Spleen (tissue), 11 donors: Measurements from ENCODE around the gene STIM1. TPM values are rescaled to one million over a fixed set of nuclear protein-coding genes. Genes with fewer than 3 reads are reported as not detected.

Experiments used
- DNase-seq: peaks from one replicate; pipeline ENCODE4 v3.0.0-alpha.2; 2020
- H3K27ac ChIP-seq, 8 donors: fragments of 200-600 bp; sonication (generic) in 7 of 8; 1 replicate in 4 of 8; 2 replicates in 4 of 8; pipeline versions ENCODE4 v1.5.0 to v1.8.0; 2016 to 2021; ENCODE audit warnings: inconsistent platforms in 4 of 8, mild to moderate bottlenecking in 4 of 8, moderate library complexity in 1 of 8
- H3K27me3 ChIP-seq, 7 donors: fragments of 200-600 bp; sonication (generic) in 6 of 7; replicated peaks in 1 of 7; 1 replicate in 4 of 7; 2 replicates in 3 of 7; pipeline versions ENCODE4 v1.5.0 to v1.8.0; 2016 to 2021; ENCODE audit warnings: inconsistent platforms in 3 of 7, mild to moderate bottlenecking in 1 of 7
- H3K36me3 ChIP-seq, 6 donors: fragments of 200-600 bp; sonication (generic) in 5 of 6; 1 replicate in 4 of 6; 2 replicates in 2 of 6; pipeline versions ENCODE4 v1.5.0 to v1.8.0; 2016 to 2021; ENCODE audit warnings: inconsistent platforms in 2 of 6
- H3K4me1 ChIP-seq, 6 donors: fragments of 200-600 bp; sonication (generic) in 5 of 6; 1 replicate in 3 of 6; 2 replicates in 3 of 6; pipeline versions ENCODE4 v1.5.0 to v1.8.0; 2016 to 2021; ENCODE audit warnings: inconsistent platforms in 3 of 6
- H3K4me3 ChIP-seq, 8 donors: fragments of 200-600 bp; sonication (generic) in 7 of 8; 1 replicate in 4 of 8; 2 replicates in 4 of 8; pipeline versions ENCODE4 v1.5.0 to v1.8.0; 2016 to 2021; ENCODE audit warnings: inconsistent platforms in 4 of 8, mild to moderate bottlenecking in 4 of 8, moderate library complexity in 2 of 8
- H3K9me3 ChIP-seq, 8 donors: fragments of 200-600 bp; sonication (generic) in 7 of 8; 1 replicate in 4 of 8; 2 replicates in 4 of 8; pipeline versions ENCODE4 v1.5.0 to v1.8.0; 2016 to 2021; ENCODE audit warnings: inconsistent platforms in 4 of 8
- CTCF ChIP-seq, 11 experiments: fragments of 200-600 bp in 7 of 11; fragments of 450-650 bp in 4 of 11; sonication (generic) in 4 of 11; IDR thresholded peaks in 8 of 11; conservative IDR thresholded peaks in 3 of 11; 1 replicate in 7 of 11; 2 replicates in 4 of 11; pipeline versions ENCODE4 v1.4.0 to v1.8.0; 2016 to 2021; ENCODE audit warnings: antibody characterized with exemption in 11 of 11, inconsistent platforms in 4 of 11, mild to moderate bottlenecking in 1 of 11
- POLR2A ChIP-seq, 3 donors: fragments of 450-650 bp; IDR thresholded peaks; one replicate each; pipeline ENCODE4 v1.5.1; 2017; ENCODE audit warnings: antibody characterized with exemption in 3 of 3, mild to moderate bottlenecking in 1 of 3
- POLR2AphosphoS5 ChIP-seq, 3 donors: sonication (generic); formaldehyde crosslinking; IDR thresholded peaks; one replicate each; pipeline ENCODE4 v1.5.1; 2017; ENCODE audit warnings: antibody characterized with exemption in 3 of 3
- WGBS, 5 donors: extraction: QIAGEN DNeasy Blood & Tissue Kit in 3 of 5; methylation state at CpG; one replicate each; pipeline versions ENCODE4 v1.1.5 to v1.1.7; 2013 to 2018; 5-methylcytosine and 5-hydroxymethylcytosine counted together
- intact Hi-C: fragments of 100-400 bp; cut with DNase I; formaldehyde crosslinking; loops from one replicate; pipeline ENCODE4 v1.15.0; 2023; ENCODE audit warnings: low total_unique reads
- polyA plus RNA-seq, 3 donors: library from polyadenylated mRNA; stranded (reverse); fragments of 200-250 nt; gene quantifications; one replicate each; pipeline ENCODE4 v1.2.1, GENCODE V29; 2013
- total RNA-seq, 7 donors: library from RNA; depleted of rRNA in 3 of 7; stranded (reverse); fragments of >200 nt in 3 of 7; fragmentation: NEBNext Ultra II Directional in 4 of 7; extraction: Animal tissue kit (Norgen Biotek cat#: 25700) in 4 of 7; gene quantifications; one replicate each; pipeline versions ENCODE4 v1.1.0 to v1.2.1, GENCODE V29; 2016 to 2021
- donor health status: healthy with polysubstance abuse.
- donor health status: DM: no; HTN: no; CAD: no; lungs with moderate emphysema.
- donor health status: DM: no; HTN: no; CAD: no.
- donor health status: Bipolar disorder and iron deficiency.
- donor health status: healthy.
- donor health status: DM: no; HTN: no; CAD: no.
- donor health status: DM: yes; HTN: yes; CAD: no.

The STIM1 gene
- total and polyA plus RNA-seq, 10 donors, result 13.0 to 85.2 (median 58.0) TPM

- H3K27ac ChIP-seq, result no peak overlapping the region
- no peak for DNase-seq
- TF ChIP-seq CTCF (IDR thresholded peaks at IDR 0.05 in 8 of 11, conservative IDR thresholded peaks at IDR 0.05 in 3 of 11) (no peak), POLR2AphosphoS5 (IDR thresholded peaks at IDR 0.05) (no peak), POLR2A (IDR thresholded peaks at IDR 0.05) (no peak)
Measured at GRCh38 chr11:3981084-3981633, 125.7 kb downstream of the STIM1 start.

GRCh38 chr11:3982431-3982830 is 127.0 kb downstream of the STIM1 start:
- intact Hi-C loops, result no loop called here

More at GRCh38 chr11:3981084-3981633, 125.7 kb downstream of the STIM1 start:
- H3K9me3 ChIP-seq, result no peaks in the 10 kb centered on the region
- H3K27me3 ChIP-seq, result no peaks in the 10 kb centered on the region
- no peak overlapping the region for H3K4me3 ChIP-seq
- 86 to 96% (median 91%) methylated on average over 9 of the region's 9 CpGs for WGBS, 5 donors
- H3K4me1 ChIP-seq, result peaks cover 0 to 80% (median 39%) of the 10 kb centered on the region in 6 donors
- intact Hi-C loops, result no loop called here
- peaks cover 0 to 7% (median 0%) of the 10 kb centered on the region in 6 donors for H3K36me3 ChIP-seq

GRCh38 chr11:3983101-3983500 is 127.6 kb downstream of the STIM1 start:
- WGBS, 5 donors, result 60 to 84% (median 77%) methylated on average over 3 of the region's 3 CpGs
- intact Hi-C loops, result no loop called here
- Histone ChIP-seq H3K36me3 (peaks cover 0 to 18% (median 0%) of the 10 kb centered on the region in 6 donors), H3K27ac (no peak overlapping the region), H3K27me3 (no peaks in the 10 kb centered on the region), H3K4me3 (no peak overlapping the region), H3K4me1 (peaks cover 0 to 83% (median 39%) of the 10 kb centered on the region in 6 donors), H3K9me3 (no peaks in the 10 kb centered on the region)
- TF ChIP-seq POLR2AphosphoS5 (IDR thresholded peaks at IDR 0.05) (no peak), CTCF (IDR thresholded peaks at IDR 0.05 in 8 of 11, conservative IDR thresholded peaks at IDR 0.05 in 3 of 11) (no peak), POLR2A (IDR thresholded peaks at IDR 0.05) (no peak)
- DNase-seq, result no peak

More at GRCh38 chr11:3982431-3982830, 127.0 kb downstream of the STIM1 start:
- Histone ChIP-seq H3K4me3 (no peak overlapping the region), H3K9me3 (no peaks in the 10 kb centered on the region), H3K4me1 (peaks cover 0 to 82% (median 39%) of the 10 kb centered on the region in 6 donors), H3K27ac (no peak overlapping the region), H3K27me3 (no peaks in the 10 kb centered on the region), H3K36me3 (peaks cover 0 to 16% (median 0%) of the 10 kb centered on the region in 6 donors)
- WGBS, 5 donors, result 95 to 99% (median 97%) methylated on average over 2 of the region's 2 CpGs
- no peak for TF ChIP-seq CTCF (IDR thresholded peaks at IDR 0.05 in 8 of 11, conservative IDR thresholded peaks at IDR 0.05 in 3 of 11)
- no peak for TF ChIP-seq POLR2AphosphoS5 (IDR thresholded peaks at IDR 0.05)
- TF ChIP-seq POLR2A (IDR thresholded peaks at IDR 0.05), result no peak
- DNase-seq, result no peak

- Histone ChIP-seq H3K4me3 (no peak overlapping the region), H3K27me3 (no peaks in the 10 kb centered on the region), H3K36me3 (peaks cover 0 to 26% (median 0%) of the 10 kb centered on the region in 6 donors), H3K9me3 (no peaks in the 10 kb centered on the region), H3K27ac (no peak overlapping the region), H3K4me1 (peaks cover 0 to 85% (median 44%) of the 10 kb centered on the region in 6 donors)
- 24 to 47% (median 37%) methylated on average over 5 of the region's 5 CpGs for WGBS, 5 donors
- no peak for TF ChIP-seq POLR2AphosphoS5 (IDR thresholded peaks at IDR 0.05)
- TF ChIP-seq CTCF (IDR thresholded peaks at IDR 0.05 in 8 of 11, conservative IDR thresholded peaks at IDR 0.05 in 3 of 11), result peak in 2 of 11 experiments; percentile 20 to 32
- intact Hi-C loops, result no loop called here
- DNase-seq, result no peak
Measured at GRCh38 chr11:3984896-3985295, 129.4 kb downstream of the STIM1 start.
